Right lobe of liver (tissue), 4 donors: ENCODE measurements around the gene DCAF17.

Experiments
- POLR2A ChIP-seq: fragments of 450-650 bp; IDR thresholded peaks from one replicate; pipeline ENCODE4 v1.6.1; 2017; ENCODE audit warnings: antibody characterized with exemption, mild to moderate bottlenecking
- TF ChIP-seq, protein P1 (sequence below), 4 donors: fragments of 200-600 bp in 3 of 4; fragments of 450-650 bp in 1 of 4; IDR thresholded peaks; one replicate each; pipeline versions ENCODE4 v1.5.1 to v1.8.0; 2016 to 2022; ENCODE audit warnings: antibody characterized with exemption in 4 of 4, mild to moderate bottlenecking in 2 of 4
- donor health status: DM: no; HTN: no; CAD: no.
- donor health status: DM: no; HTN: no; CAD: no.
- donor health status: DM: no; HTN: yes; CAD: no.

GRCh38 chr2:171411214-171411613 is 22.8 kb upstream of the DCAF17 start:
- TF ChIP-seq, protein P1, sequence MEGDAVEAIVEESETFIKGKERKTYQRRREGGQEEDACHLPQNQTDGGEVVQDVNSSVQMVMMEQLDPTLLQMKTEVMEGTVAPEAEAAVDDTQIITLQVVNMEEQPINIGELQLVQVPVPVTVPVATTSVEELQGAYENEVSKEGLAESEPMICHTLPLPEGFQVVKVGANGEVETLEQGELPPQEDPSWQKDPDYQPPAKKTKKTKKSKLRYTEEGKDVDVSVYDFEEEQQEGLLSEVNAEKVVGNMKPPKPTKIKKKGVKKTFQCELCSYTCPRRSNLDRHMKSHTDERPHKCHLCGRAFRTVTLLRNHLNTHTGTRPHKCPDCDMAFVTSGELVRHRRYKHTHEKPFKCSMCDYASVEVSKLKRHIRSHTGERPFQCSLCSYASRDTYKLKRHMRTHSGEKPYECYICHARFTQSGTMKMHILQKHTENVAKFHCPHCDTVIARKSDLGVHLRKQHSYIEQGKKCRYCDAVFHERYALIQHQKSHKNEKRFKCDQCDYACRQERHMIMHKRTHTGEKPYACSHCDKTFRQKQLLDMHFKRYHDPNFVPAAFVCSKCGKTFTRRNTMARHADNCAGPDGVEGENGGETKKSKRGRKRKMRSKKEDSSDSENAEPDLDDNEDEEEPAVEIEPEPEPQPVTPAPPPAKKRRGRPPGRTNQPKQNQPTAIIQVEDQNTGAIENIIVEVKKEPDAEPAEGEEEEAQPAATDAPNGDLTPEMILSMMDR (IDR thresholded peaks at IDR 0.05), result no peak
- no peak for TF ChIP-seq POLR2A
